Epithelial cell of proximal tubule (primary cell): ENCODE results near the gene TTLL9. TPM values are rescaled to one million over a fixed set of nuclear protein-coding genes. Genes with fewer than 3 reads are reported as not detected.
"Not testable (repeated sequence)": the region's sequence is repeated elsewhere in the genome, so short reads cannot be mapped to it uniquely, and the experiment has no call there.

Experiments
- DNase-seq: peaks from one replicate; pipeline ENCODE4 v3.0.0-alpha.2; 2011; ENCODE audit warnings: low read depth
- H3K4me3 ChIP-seq: 2 replicates; pipeline ENCODE4 v1.5.1; 2011; ENCODE audit warnings: low read depth, mild to moderate bottlenecking, low read length
- total RNA-seq: library from RNA; depleted of rRNA; stranded (reverse); fragments of >200 nt; gene quantifications from 2 replicates; pipeline ENCODE4 v1.2.3, GENCODE V29; 2015
- TF ChIP-seq, protein P1 (sequence below): conservative IDR thresholded peaks from 2 replicates; pipeline ENCODE4 v1.5.1; 2012; ENCODE audit warnings: low read depth, mild to moderate bottlenecking, low read length

TTLL9 gene
- total RNA-seq, 1 donor from 2014 or later, result not detected

DNA sequence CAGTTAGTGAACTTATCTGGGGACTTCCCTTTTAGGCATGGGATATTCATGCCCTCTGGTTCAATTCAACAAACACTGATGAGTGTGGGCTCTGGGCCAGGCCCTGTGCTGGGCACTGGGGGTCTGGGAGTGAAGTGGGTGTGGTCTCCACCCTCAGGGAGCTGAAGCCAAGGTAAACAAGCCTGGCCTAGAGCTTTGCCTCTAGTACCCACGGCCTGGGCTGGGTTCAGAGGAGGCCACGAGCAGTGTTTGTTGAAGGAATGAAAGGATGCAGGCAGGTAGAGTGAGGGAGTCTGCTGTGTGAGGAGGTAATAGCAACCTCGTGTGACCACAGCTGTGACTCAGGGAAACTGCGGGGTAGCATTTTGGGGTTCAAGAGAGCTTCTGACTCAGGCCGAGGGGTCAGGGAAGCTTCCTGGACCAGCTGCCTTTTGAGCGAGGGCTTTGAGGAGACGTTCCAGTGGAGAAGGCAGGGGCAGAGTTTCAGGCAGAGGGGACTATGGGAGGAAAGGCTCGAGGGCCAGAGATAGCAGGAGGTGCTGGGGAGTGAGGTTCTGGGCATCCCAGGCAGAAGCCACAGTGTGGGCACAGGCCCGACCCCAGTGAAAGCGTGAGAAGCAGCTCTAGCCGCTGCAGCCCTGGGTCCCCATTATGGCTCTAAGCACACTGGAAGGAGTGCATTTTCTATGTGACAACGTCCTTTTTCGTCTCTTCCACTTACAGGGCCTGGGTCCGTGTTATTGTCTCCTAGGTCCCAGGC lies 45.7 kb upstream of the TTLL9 start:
- TF ChIP-seq, protein P1, sequence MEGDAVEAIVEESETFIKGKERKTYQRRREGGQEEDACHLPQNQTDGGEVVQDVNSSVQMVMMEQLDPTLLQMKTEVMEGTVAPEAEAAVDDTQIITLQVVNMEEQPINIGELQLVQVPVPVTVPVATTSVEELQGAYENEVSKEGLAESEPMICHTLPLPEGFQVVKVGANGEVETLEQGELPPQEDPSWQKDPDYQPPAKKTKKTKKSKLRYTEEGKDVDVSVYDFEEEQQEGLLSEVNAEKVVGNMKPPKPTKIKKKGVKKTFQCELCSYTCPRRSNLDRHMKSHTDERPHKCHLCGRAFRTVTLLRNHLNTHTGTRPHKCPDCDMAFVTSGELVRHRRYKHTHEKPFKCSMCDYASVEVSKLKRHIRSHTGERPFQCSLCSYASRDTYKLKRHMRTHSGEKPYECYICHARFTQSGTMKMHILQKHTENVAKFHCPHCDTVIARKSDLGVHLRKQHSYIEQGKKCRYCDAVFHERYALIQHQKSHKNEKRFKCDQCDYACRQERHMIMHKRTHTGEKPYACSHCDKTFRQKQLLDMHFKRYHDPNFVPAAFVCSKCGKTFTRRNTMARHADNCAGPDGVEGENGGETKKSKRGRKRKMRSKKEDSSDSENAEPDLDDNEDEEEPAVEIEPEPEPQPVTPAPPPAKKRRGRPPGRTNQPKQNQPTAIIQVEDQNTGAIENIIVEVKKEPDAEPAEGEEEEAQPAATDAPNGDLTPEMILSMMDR, result no peak
- no peak overlapping the region for H3K4me3 ChIP-seq
- DNase-seq, result no peak

GRCh38 chr20:31826074-31826473 lies 44.4 kb upstream of the TTLL9 start:
- TF ChIP-seq, protein P1, result no peak
- no peak overlapping the region for H3K4me3 ChIP-seq
- DNase-seq, result no peak

DNA sequence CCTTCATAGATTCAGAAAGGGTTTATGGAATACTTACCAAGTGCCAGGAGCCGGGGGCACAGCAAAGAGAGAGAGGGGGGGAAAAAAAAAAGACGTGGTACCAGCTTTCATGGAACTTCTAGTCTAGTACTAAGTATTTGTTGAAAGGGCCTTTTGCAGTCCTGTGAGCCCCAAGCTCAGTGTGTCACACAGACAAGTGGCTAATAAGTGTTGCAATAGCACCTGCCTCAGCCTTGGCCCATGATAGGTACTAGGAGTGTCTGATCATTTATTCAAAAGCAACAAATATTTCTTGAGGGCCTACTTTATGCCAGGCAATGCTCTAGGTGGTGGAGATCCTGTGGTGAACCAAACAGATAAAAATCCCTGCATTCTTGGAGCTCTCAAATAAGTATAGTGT lies 43.4 kb upstream of the TTLL9 start:
- TF ChIP-seq, protein P1, result no peak
- H3K4me3 ChIP-seq, result no peak overlapping the region
- DNase-seq, result no peak

DNA sequence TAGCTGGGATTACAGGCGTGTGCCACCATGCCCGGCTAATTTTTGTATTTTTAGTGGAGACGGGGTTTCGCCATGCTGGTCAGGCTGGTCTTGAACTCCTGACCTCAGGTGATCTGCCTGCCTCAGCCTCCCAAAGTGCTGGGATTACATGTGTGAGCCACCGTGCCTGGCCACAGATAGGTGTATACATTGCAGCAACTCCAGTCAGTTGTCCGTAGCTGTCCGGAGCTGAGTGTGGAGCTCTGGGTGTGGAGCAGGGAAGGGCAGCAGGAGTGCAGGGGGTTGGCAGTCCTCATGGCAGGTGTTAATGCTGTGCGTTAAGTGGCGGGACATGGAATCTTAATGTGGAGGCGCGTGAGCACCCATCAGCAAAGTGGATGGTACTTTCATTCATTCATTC lies 42.4 kb upstream of the TTLL9 start:
- H3K4me3 ChIP-seq, DNase-seq: not testable (repeated sequence)

DNA sequence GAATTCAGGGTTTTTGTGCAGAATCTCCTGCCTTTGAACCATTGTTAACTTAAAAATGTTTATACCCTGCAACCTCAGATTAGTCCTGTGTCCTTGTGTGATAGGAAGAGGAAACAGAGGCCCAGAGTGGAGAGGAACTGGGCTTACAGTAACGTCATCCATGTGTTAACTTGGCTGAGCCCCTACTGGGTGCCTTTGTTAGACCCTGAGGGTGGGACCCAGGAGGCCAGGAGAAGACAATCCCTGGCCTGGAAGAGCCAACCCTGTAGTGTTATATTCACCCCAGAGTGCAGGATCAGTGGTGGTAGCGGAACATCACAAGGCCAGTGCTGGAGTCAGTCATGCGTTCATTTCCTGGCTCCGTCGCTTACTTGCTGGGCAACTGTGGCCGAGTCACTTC lies 40.7 kb upstream of the TTLL9 start:
- TF ChIP-seq, protein P1, result no peak
- DNase-seq, result no peak
- H3K4me3 ChIP-seq, result no peak overlapping the region

DNA sequence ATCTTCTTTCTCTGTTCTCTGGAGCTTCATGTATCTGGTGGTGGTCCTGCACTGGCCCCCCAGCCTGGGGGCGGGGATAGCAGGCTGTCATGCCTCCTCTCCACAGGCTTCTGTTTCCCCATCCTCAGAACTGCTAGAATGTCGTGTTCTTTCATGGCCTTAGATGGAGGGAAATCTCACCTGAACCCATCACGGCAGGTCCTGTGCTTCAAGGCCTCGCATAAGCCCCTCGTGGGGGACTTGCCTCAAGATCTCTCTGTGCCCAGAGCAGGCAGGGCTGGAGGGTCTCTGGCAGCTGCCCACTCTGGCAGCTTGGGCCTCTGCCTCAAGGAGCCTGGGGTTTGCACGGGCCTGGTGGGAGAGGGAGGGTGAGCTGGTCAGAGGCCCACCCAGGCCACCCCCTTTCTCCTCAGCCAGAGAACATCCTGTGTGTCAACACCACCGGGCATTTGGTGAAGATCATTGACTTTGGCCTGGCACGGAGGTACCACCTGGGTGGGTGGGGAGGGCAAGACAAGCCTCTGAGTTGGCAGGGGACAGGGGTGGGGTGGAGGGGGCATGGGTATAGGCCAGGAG lies 39.9 kb upstream of the TTLL9 start:
- TF ChIP-seq, protein P1, result no peak

DNA sequence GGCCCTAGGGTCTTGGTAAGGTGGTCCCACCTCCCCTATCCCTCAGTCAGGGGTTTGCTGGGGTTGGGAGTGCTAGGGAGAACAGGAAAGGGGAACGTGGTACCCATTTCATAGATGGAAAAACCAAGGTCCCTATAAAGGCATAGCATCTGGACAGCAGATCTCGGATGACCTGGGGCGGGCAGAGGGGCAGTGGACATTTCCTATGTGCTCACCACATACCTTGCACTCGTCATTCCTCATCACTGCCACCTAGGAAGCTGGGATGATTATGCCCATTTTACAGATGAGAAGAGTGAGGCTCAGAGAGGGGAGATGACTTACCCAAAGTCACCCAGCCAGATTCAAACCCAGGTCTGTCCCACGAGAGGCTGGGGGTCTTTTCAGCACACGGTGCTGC lies 39.2 kb upstream of the TTLL9 start:
- H3K4me3 ChIP-seq, result no peak overlapping the region
- no peak for DNase-seq
- TF ChIP-seq, protein P1, result no peak

More for the DNA sequence above, 39.9 kb upstream of the TTLL9 start:
- H3K4me3 ChIP-seq, result no peak overlapping the region
- no peak for DNase-seq
